Adrenal gland (tissue), 12 donors: ENCODE results near the gene BMERB1. TPM values are rescaled to one million over a fixed set of nuclear protein-coding genes. Genes with fewer than 3 reads are reported as not detected.

Source experiments
- DNase-seq, 7 donors: peaks; one replicate each; pipeline ENCODE4 v3.0.0-alpha.2; 2019 to 2020
- H3K27ac ChIP-seq, 5 donors: fragments of 200-600 bp; sonication (generic) in 4 of 5; 1 replicate in 3 of 5; 2 replicates in 2 of 5; pipeline versions ENCODE4 v1.5.1 to v1.8.0; 2016 to 2020; ENCODE audit warnings: mild to moderate bottlenecking in 1 of 5
- H3K27me3 ChIP-seq: fragments of 200-600 bp; 2 replicates; pipeline ENCODE4 v1.8.0; 2021
- H3K36me3 ChIP-seq, 2 donors: fragments of 200-600 bp; replicated peaks in 1 of 2; 1 replicate in 1 of 2; 2 replicates in 1 of 2; pipeline versions ENCODE4 v1.5.1 to v1.8.0; 2018 to 2022
- H3K4me1 ChIP-seq, 2 donors: fragments of 200-600 bp; replicated peaks in 1 of 2; 1 replicate in 1 of 2; 2 replicates in 1 of 2; pipeline versions ENCODE4 v1.5.1 to v1.8.0; 2018 to 2021
- H3K4me3 ChIP-seq, 4 donors: fragments of 200-600 bp; sonication (generic) in 3 of 4; one replicate each; pipeline ENCODE4 v1.5.1; 2016 to 2018
- H3K9me3 ChIP-seq, 3 donors: fragments of 200-600 bp; sonication (generic) in 1 of 3; replicated peaks in 1 of 3; 1 replicate in 2 of 3; 2 replicates in 1 of 3; pipeline versions ENCODE4 v1.5.1 to v1.8.0; 2016 to 2021
- CTCF ChIP-seq, 6 experiments: fragments of 450-650 bp in 4 of 6; fragments of 200-600 bp in 2 of 6; sonication (generic) in 1 of 6; IDR thresholded peaks; 1 replicate in 5 of 6; 2 replicates in 1 of 6; pipeline versions ENCODE4 v1.5.1 to v1.8.0; 2016 to 2021; ENCODE audit warnings: antibody characterized with exemption in 6 of 6, mild to moderate bottlenecking in 2 of 6, moderate library complexity in 1 of 6
- POLR2A ChIP-seq, 2 donors: fragments of 450-650 bp; IDR thresholded peaks; one replicate each; pipeline ENCODE4 v1.6.1; 2017; ENCODE audit warnings: antibody characterized with exemption in 2 of 2, mild to moderate bottlenecking in 2 of 2, moderate library complexity in 1 of 2
- WGBS, 4 donors: extraction: QIAGEN DNeasy Blood & Tissue Kit in 2 of 4; methylation state at CpG; one replicate each; pipeline versions ENCODE4 v1.1.5 to v1.1.7; 2013 to 2017; 5-methylcytosine and 5-hydroxymethylcytosine counted together
- intact Hi-C, 2 donors: fragments of 100-400 bp; cut with DNase I; formaldehyde crosslinking; loops; one replicate each; pipeline versions ENCODE4 v1.14.1 to v1.15.0; 2022 to 2023
- polyA plus RNA-seq, 3 donors: library from polyadenylated mRNA; stranded (reverse); fragments of 200-250 nt in 2 of 3; fragments of 350-450 nt in 1 of 3; fragmentation: Illumina TruSeq in 1 of 3; extraction: RNeasy Lipid Tissue Mini Kit (QIAGEN cat#74804) in 1 of 3; gene quantifications; one replicate each; pipeline ENCODE4 v1.2.3, GENCODE V29; 2013 to 2014
- total RNA-seq, 9 donors: library from RNA; depleted of rRNA in 4 of 9; stranded (reverse); fragments of >200 nt in 4 of 9; fragments of 120-200 nt in 1 of 9; fragmentation: NEBNext Ultra II Directional in 1 of 9; extraction: Animal tissue kit (Norgen Biotek cat#: 25700) in 1 of 9; gene quantifications; one replicate each; pipeline versions ENCODE4 v1.1.0 to v1.2.4, GENCODE V29; 2013 to 2023
- donor health status: healthy with polysubstance abuse.
- donor health status: Bipolar disorder and iron deficiency.
- donor health status: DM: yes; HTN: yes; CAD: no.
- donor health status: DM: no; HTN: no; CAD: no.
- donor health status: DM: no; HTN: no; CAD: no.
- donor health status: DM: yes; HTN: yes; CAD: no.

The BMERB1 gene
- total and polyA plus RNA-seq, 12 donors = 9.8 to 56.0 (median 18.7) TPM

GRCh38 chr16:15613676-15614075 lies 179.3 kb downstream of the BMERB1 start:
- H3K9me3 ChIP-seq = no peaks in the 10 kb centered on the region
- no peak for DNase-seq
- H3K36me3 ChIP-seq = peaks cover 0 to 80% of the 10 kb centered on the region in 2 donors
- H3K4me1 ChIP-seq = peaks cover 0 to 3% of the 10 kb centered on the region in 2 donors
- no peak overlapping the region for H3K27ac ChIP-seq
- no peaks in the 10 kb centered on the region for H3K27me3 ChIP-seq
- intact Hi-C loops = no loop called here
- TF ChIP-seq POLR2A (IDR thresholded peaks at IDR 0.05) = no peak
- no peak overlapping the region for H3K4me3 ChIP-seq
- WGBS, 4 donors = 91 to 94% (median 93%) methylated on average over 4 of the region's 4 CpGs

GRCh38 chr16:15616012-15616411 lies 181.6 kb downstream of the BMERB1 start:
- intact Hi-C loops = no loop called here
- 93 to 99% (median 95%) methylated on average over 4 of the region's 4 CpGs for WGBS, 4 donors
- no peak for DNase-seq
- Histone ChIP-seq H3K4me1 (peaks cover 0 to 4% of the 10 kb centered on the region in 2 donors), H3K36me3 (peaks cover 0 to 88% of the 10 kb centered on the region in 2 donors), H3K9me3 (no peaks in the 10 kb centered on the region), H3K27me3 (no peaks in the 10 kb centered on the region), H3K4me3 (no peak overlapping the region), H3K27ac (no peak overlapping the region)
- TF ChIP-seq POLR2A (IDR thresholded peaks at IDR 0.05) = no peak
- TF ChIP-seq CTCF (IDR thresholded peaks at IDR 0.05) = no peak

- Histone ChIP-seq H3K27ac (no peak overlapping the region), H3K4me1 (peaks cover 0 to 4% of the 10 kb centered on the region in 2 donors), H3K27me3 (no peaks in the 10 kb centered on the region), H3K36me3 (peaks cover 0 to 88% of the 10 kb centered on the region in 2 donors), H3K9me3 (no peaks in the 10 kb centered on the region), H3K4me3 (no peak overlapping the region)
- intact Hi-C loops = no loop called here
- TF ChIP-seq CTCF (IDR thresholded peaks at IDR 0.05) (no peak), POLR2A (IDR thresholded peaks at IDR 0.05) (no peak)
- DNase-seq = no peak
- WGBS, 4 donors = 92 to 95% (median 93%) methylated on average over 10 to 11 of the region's 11 CpGs
Measured at GRCh38 chr16:15616475-15617165, 182.2 kb downstream of the BMERB1 start.

- DNase-seq = no peak
- Histone ChIP-seq H3K36me3 (peaks cover 0 to 88% of the 10 kb centered on the region in 2 donors), H3K4me1 (peaks cover 0 to 4% of the 10 kb centered on the region in 2 donors), H3K9me3 (no peaks in the 10 kb centered on the region), H3K27ac (peak overlapping the region in 1 of 5 donors; percentile 17), H3K4me3 (no peak overlapping the region), H3K27me3 (no peaks in the 10 kb centered on the region)
- no peak for TF ChIP-seq CTCF (IDR thresholded peaks at IDR 0.05)
- no peak for TF ChIP-seq POLR2A (IDR thresholded peaks at IDR 0.05)
- intact Hi-C loops = no loop called here
- 92 to 99% (median 96%) methylated on average over 4 of the region's 4 CpGs for WGBS, 4 donors
Measured at GRCh38 chr16:15617901-15618300, 183.5 kb downstream of the BMERB1 start.

GRCh38 chr16:15618392-15618791 lies 184.0 kb downstream of the BMERB1 start:
- peak in 5 of 7 donors; percentile 20 to 73 (median 42) for DNase-seq
- TF ChIP-seq CTCF (IDR thresholded peaks at IDR 0.05) = no peak
- no peak for TF ChIP-seq POLR2A (IDR thresholded peaks at IDR 0.05)
- H3K36me3 ChIP-seq = peaks cover 0 to 88% of the 10 kb centered on the region in 2 donors
- H3K4me3 ChIP-seq = no peak overlapping the region
- no peaks in the 10 kb centered on the region for H3K27me3 ChIP-seq
- peaks cover 0 to 4% of the 10 kb centered on the region in 2 donors for H3K4me1 ChIP-seq
- intact Hi-C loops = no loop called here
- H3K27ac ChIP-seq = peak overlapping the region in 1 of 5 donors; percentile 17
- whole genome bisulfite sequencing, 4 donors = 55 to 66% (median 61%) methylated on average over 4 of the region's 4 CpGs
- no peaks in the 10 kb centered on the region for H3K9me3 ChIP-seq
